CD8-positive, alpha-beta T cell (primary cell): Measurements from ENCODE around the gene SBK1. TPM values are rescaled to one million over a fixed set of nuclear protein-coding genes. Genes with fewer than 3 reads are reported as not detected.

Experiments used
- total RNA-seq, 46 experiments: library from RNA in 2 of 46; stranded (reverse) in 2 of 46; gene quantifications; one replicate each; pipeline ENCODE4 v1.2.3 and lab custom pipeline; 2021 to 2026

The SBK1 gene
- total RNA-seq, 2 experiments from 2014 or later: 16.5 to 17.1 TPM

Other genes starting within 250 kb of the SBK1 start
- not detected for gene GSG1L, start 228.8 kb upstream of the SBK1 start, total RNA-seq
- 100 to 1,000 TPM; 355 to 369 TPM for gene XPO6, start 80.6 kb upstream of the SBK1 start, total RNA-seq
- 1 to 10 TPM in 1 of 2 experiments, not detected in 1; 2.0 TPM for gene NPIPB6, start 71.0 kb downstream of the SBK1 start, total RNA-seq
- gene EIF3CL, start 111.3 kb downstream of the SBK1 start, total RNA-seq: 10 to 100 TPM; 28.1 to 29.4 TPM
- not detected for gene NPIPB7, start 179.8 kb downstream of the SBK1 start, total RNA-seq
- 10 to 100 TPM; 37.0 to 43.2 TPM for gene CLN3, start 199.5 kb downstream of the SBK1 start, total RNA-seq
- gene APOBR, start 202.1 kb downstream of the SBK1 start, total RNA-seq: 1 to 10 TPM; 6.3 TPM
- gene IL27, start 214.3 kb downstream of the SBK1 start, total RNA-seq: not detected
- gene NUPR1, start 246.4 kb downstream of the SBK1 start, total RNA-seq: not detected